SU-DHL-6 (cell line): ENCODE data around the gene HUS1B.
A peak's percentile ranks its signal among the peaks of the same experiment; 100 is the strongest.

Experiments used
- H2AFZ ChIP-seq: fragments of 200-600 bp; sonication (generic); 2 replicates; pipeline ENCODE4 v1.6.1; 2014; ENCODE audit warnings: low read depth, mild to moderate bottlenecking, moderate library complexity, mixed read lengths, antibody characterized with exemption, low read length; ENCODE audit not compliant: severe bottlenecking
- H3F3A ChIP-seq: fragments of 200-600 bp; shearing (Covaris generic); 2 replicates; pipeline ENCODE4 v1.6.0; 2016; ENCODE audit warnings: antibody characterized with exemption, mild to moderate bottlenecking; ENCODE audit not compliant: insufficient read depth
- H3K27ac ChIP-seq: fragments of 200-600 bp; sonication (generic); 2 replicates; pipeline ENCODE4 v1.5.1; 2016; ENCODE audit warnings: low read depth, mild to moderate bottlenecking, low read length, moderate library complexity, mixed read lengths
- H3K27me3 ChIP-seq: fragments of 200-600 bp; sonication (generic), shearing (Covaris generic); 2 replicates; pipeline ENCODE4 v1.6.0; 2014; ENCODE audit warnings: mild to moderate bottlenecking, low read length
- H3K36me3 ChIP-seq: fragments of 200-600 bp; sonication (generic); 2 replicates; pipeline ENCODE4 v1.6.1; 2014; ENCODE audit warnings: mild to moderate bottlenecking, low read length, mixed read lengths
- H3K4me2 ChIP-seq: fragments of 300-600, 200-600 bp; shearing (Covaris generic), sonication (generic); 2 replicates; pipeline ENCODE4 v1.6.0; 2014; ENCODE audit warnings: low read length, low read depth, mild to moderate bottlenecking; ENCODE audit not compliant: poor library complexity, severe bottlenecking
- H3K4me3 ChIP-seq: fragments of 200-600 bp; sonication (generic); 2 replicates; pipeline ENCODE4 v1.5.1; 2014; ENCODE audit warnings: antibody characterized with exemption, low read length, mild to moderate bottlenecking, mixed read lengths; ENCODE audit not compliant: insufficient read depth, poor library complexity, severe bottlenecking
- H3K79me2 ChIP-seq: fragments of 200-600 bp; sonication (generic); 2 replicates; pipeline ENCODE4 v1.6.1; 2014; ENCODE audit warnings: mild to moderate bottlenecking, low read length, moderate library complexity; ENCODE audit not compliant: insufficient read depth
- H3K9ac ChIP-seq: fragments of 200-600 bp; sonication (generic); 2 replicates; pipeline ENCODE4 v1.7.0; 2014; ENCODE audit warnings: mild to moderate bottlenecking, low read length
- H3K9me2 ChIP-seq: fragments of 200-600 bp; sonication (generic); replicated peaks from 2 replicates; pipeline ENCODE4 v1.6.1; 2014; ENCODE audit warnings: low read length; ENCODE audit not compliant: insufficient read depth
- H3K9me3 ChIP-seq: fragments of 200-600 bp; sonication (generic); 2 replicates; pipeline ENCODE4 v1.6.1; 2014; ENCODE audit warnings: low read length, mixed read lengths; ENCODE audit not compliant: insufficient read depth
- H4K20me1 ChIP-seq: fragments of 200-600 bp; sonication (generic); 2 replicates; pipeline ENCODE4 v1.6.1; 2014; ENCODE audit warnings: low read depth, mild to moderate bottlenecking, antibody characterized with exemption, low read length, moderate library complexity, mixed read lengths
- CTCF ChIP-seq: fragments of 200-600 bp; sonication (generic); IDR thresholded peaks from one replicate; pipeline ENCODE4 v1.5.1; 2017; ENCODE audit warnings: antibody characterized with exemption, mild to moderate bottlenecking, low read length, moderate library complexity; ENCODE audit not compliant: insufficient read depth, poor library complexity, severe bottlenecking
- EZH2phosphoT487 ChIP-seq: fragments of 200-600 bp; sonication (generic), shearing (Covaris generic); conservative IDR thresholded peaks from 2 replicates; pipeline ENCODE4 v1.6.1; 2018; ENCODE audit warnings: mild to moderate bottlenecking, antibody characterized with exemption, low read length, moderate library complexity, mixed read lengths

The HUS1B gene

GRCh38 chr6:656460-657252, at the start of gene HUS1B:
Gene HUS1B, minus strand, starts transcription at chr6:657100. Its CDS starts 156 bp downstream, at chr6:656944.
- H4K20me1 ChIP-seq, result peaks cover 9% of the 10 kb centered on the region; the same call in 1 of the 2 replicates
- no peaks in the 10 kb centered on the region for H3K9me3 ChIP-seq
- H3F3A ChIP-seq, result no peaks in the 10 kb centered on the region
- H3K9me2 ChIP-seq, result no peaks in the 10 kb centered on the region
- H3K27me3 ChIP-seq, result no peaks in the 10 kb centered on the region
- no peak within 1 kb of the TSS for H2AFZ ChIP-seq
- no peaks in the 10 kb centered on the region for H3K36me3 ChIP-seq
- TF ChIP-seq CTCF (no peak), EZH2phosphoT487 (no peak)
- no peak within 1 kb of the TSS for H3K4me3 ChIP-seq
- H3K27ac ChIP-seq, result no peak within 1 kb of the TSS
- no peak within 1 kb of the TSS for H3K4me2 ChIP-seq
- H3K79me2 ChIP-seq, result peaks cover 36% of the 10 kb centered on the region
- H3K9ac ChIP-seq, result no peak within 1 kb of the TSS

- no peak overlapping the region for H2AFZ ChIP-seq
- H3K27me3 ChIP-seq, result no peaks in the 10 kb centered on the region
- no peak for TF ChIP-seq EZH2phosphoT487
- no peak for TF ChIP-seq CTCF
- H3K9me2 ChIP-seq, result no peaks in the 10 kb centered on the region
- no peaks in the 10 kb centered on the region for H3K36me3 ChIP-seq
- no peaks in the 10 kb centered on the region for H3K79me2 ChIP-seq
- no peak overlapping the region for H3K9ac ChIP-seq
- H3K4me2 ChIP-seq, result no peak overlapping the region
- H3K9me3 ChIP-seq, result no peaks in the 10 kb centered on the region
- 0 out of 2 replicates have a peak, but pooled peaks cover 10% of the 10 kb centered on the region for H3F3A ChIP-seq
- H3K4me3 ChIP-seq, result no peak overlapping the region
- H3K27ac ChIP-seq, result no peak overlapping the region
- H4K20me1 ChIP-seq, result no peaks in the 10 kb centered on the region
These were observed 49.2 kb upstream of the HUS1B start for GRCh38 chr6:706146-706545.

- 0 out of 2 replicates have a peak, but pooled peaks cover 5% of the 10 kb centered on the region for H3F3A ChIP-seq
- H3K9ac ChIP-seq, result no peak overlapping the region
- H2AFZ ChIP-seq, result no peak overlapping the region
- no peaks in the 10 kb centered on the region for H4K20me1 ChIP-seq
- no peak overlapping the region for H3K4me3 ChIP-seq
- H3K9me3 ChIP-seq, result no peaks in the 10 kb centered on the region
- no peaks in the 10 kb centered on the region for H3K79me2 ChIP-seq
- TF ChIP-seq CTCF (no peak), EZH2phosphoT487 (0 out of 2 replicates have a peak, but pooled peaks have one; percentile 11)
- no peak overlapping the region for H3K4me2 ChIP-seq
- no peaks in the 10 kb centered on the region for H3K36me3 ChIP-seq
- H3K27me3 ChIP-seq, result no peaks in the 10 kb centered on the region
- H3K27ac ChIP-seq, result no peak overlapping the region
- H3K9me2 ChIP-seq, result no peaks in the 10 kb centered on the region
These were observed 48.1 kb upstream of the HUS1B start for GRCh38 chr6:705047-705446.
